GM23248 (cell line): ENCODE results near the gene VAMP4. TPM values are rescaled to one million over a fixed set of nuclear protein-coding genes. Genes with fewer than 3 reads are reported as not detected.
"Not testable (repeated sequence)": the region's sequence is repeated elsewhere in the genome, so short reads cannot be mapped to it uniquely, and the experiment has no call there.

Experiments used
- DNase-seq: peaks from one replicate; pipeline ENCODE4 v3.0.0-alpha.2; 2015
- H2AFZ ChIP-seq: fragments of 200-600 bp; sonication (generic); 2 replicates; pipeline ENCODE4 v1.6.1; 2016; ENCODE audit warnings: antibody characterized with exemption
- H3F3A ChIP-seq: fragments of 200-600 bp; sonication (generic); 2 replicates; pipeline ENCODE4 v1.6.1; 2016; ENCODE audit warnings: mild to moderate bottlenecking, antibody characterized with exemption, mixed run types; ENCODE audit not compliant: insufficient read depth
- H3K27ac ChIP-seq: fragments of 200-600 bp; sonication (generic); 2 replicates; pipeline ENCODE4 v1.5.1; 2016; ENCODE audit warnings: mild to moderate bottlenecking
- H3K27me3 ChIP-seq: fragments of 200-600 bp; sonication (generic); replicated peaks from 2 replicates; pipeline ENCODE4 v1.6.1; 2016; ENCODE audit warnings: mild to moderate bottlenecking; ENCODE audit not compliant: insufficient read depth
- H3K36me3 ChIP-seq: fragments of 200-600 bp; sonication (generic); 2 replicates; pipeline ENCODE4 v1.6.1; 2016; ENCODE audit warnings: low read depth, mild to moderate bottlenecking
- H3K4me1 ChIP-seq: fragments of 200-600 bp; sonication (generic); 2 replicates; pipeline ENCODE4 v1.6.1; 2016; ENCODE audit warnings: mild to moderate bottlenecking; ENCODE audit not compliant: insufficient read depth
- H3K4me2 ChIP-seq: fragments of 200-600 bp; sonication (generic); one replicate; pipeline ENCODE4 v1.6.1; 2016; ENCODE audit warnings: mild to moderate bottlenecking; ENCODE audit not compliant: unreplicated experiment
- H3K4me3 ChIP-seq: fragments of 200-600 bp; sonication (generic); 2 replicates; pipeline ENCODE4 v1.5.1; 2016; ENCODE audit warnings: mild to moderate bottlenecking
- H3K79me2 ChIP-seq: fragments of 200-600 bp; sonication (generic); 2 replicates; pipeline ENCODE4 v1.6.1; 2016; ENCODE audit warnings: mild to moderate bottlenecking; ENCODE audit not compliant: insufficient read depth
- H3K9ac ChIP-seq: fragments of 200-600 bp; sonication (generic); 2 replicates; pipeline ENCODE4 v1.6.1; 2016; ENCODE audit warnings: mild to moderate bottlenecking
- H3K9me2 ChIP-seq: fragments of 200-600 bp; sonication (generic); 2 replicates; pipeline ENCODE4 v1.6.1; 2016; ENCODE audit warnings: mixed run types, mild to moderate bottlenecking, moderate library complexity; ENCODE audit not compliant: insufficient read depth
- H3K9me3 ChIP-seq: fragments of 200-600 bp; sonication (generic); one replicate; pipeline ENCODE4 v1.6.1; 2017; ENCODE audit warnings: low read depth
- H4K20me1 ChIP-seq: fragments of 200-600 bp; sonication (generic); 2 replicates; pipeline ENCODE4 v1.6.0; 2016; ENCODE audit not compliant: insufficient read depth
- EZH2 ChIP-seq: fragments of 200-600 bp; sonication (generic); IDR thresholded peaks from 2 replicates; pipeline ENCODE4 v1.6.1; 2018; ENCODE audit warnings: antibody characterized with exemption, mild to moderate bottlenecking; ENCODE audit not compliant: insufficient read depth, poor library complexity, severe bottlenecking
- EZH2phosphoT487 ChIP-seq: fragments of 200-600 bp; sonication (generic); IDR thresholded peaks from 2 replicates; pipeline ENCODE4 v1.6.1; 2018; ENCODE audit warnings: antibody characterized with exemption, moderate library complexity, mild to moderate bottlenecking, low read depth; ENCODE audit not compliant: insufficient read depth
- WGBS, 2 experiments: methylation state at CpG; one replicate each; pipeline ENCODE4 v1.1.6; 2015 to 2017; ENCODE audit warnings: low lambda C conversion rate in 2 of 2, low coverage in 1 of 2; ENCODE audit errors: missing lambda C conversion rate in 2 of 2; 5-methylcytosine and 5-hydroxymethylcytosine counted together
- in situ Hi-C: fragments of 300-500 bp; cut with MboI; formaldehyde crosslinking; loops from 2 replicates; pipeline ENCODE4 v1.15.0; 2020
- polyA plus RNA-seq: library from polyadenylated mRNA; unstranded; fragments of >200 nt; fragmentation: Nextera tagmentation; extraction: Ambion mirVana; gene quantifications from 2 replicates; pipeline ENCODE4 v1.2.1, GENCODE V29; 2016
- total RNA-seq: library from RNA; depleted of rRNA; stranded (reverse); fragments of >200 nt; shearing (Covaris generic); gene quantifications from 2 replicates; pipeline ENCODE4 v1.2.3, GENCODE V29; 2014

The VAMP4 gene
- total and polyA plus RNA-seq, 2 experiments from 2014 or later: 7.3 to 21.2 TPM

DNA sequence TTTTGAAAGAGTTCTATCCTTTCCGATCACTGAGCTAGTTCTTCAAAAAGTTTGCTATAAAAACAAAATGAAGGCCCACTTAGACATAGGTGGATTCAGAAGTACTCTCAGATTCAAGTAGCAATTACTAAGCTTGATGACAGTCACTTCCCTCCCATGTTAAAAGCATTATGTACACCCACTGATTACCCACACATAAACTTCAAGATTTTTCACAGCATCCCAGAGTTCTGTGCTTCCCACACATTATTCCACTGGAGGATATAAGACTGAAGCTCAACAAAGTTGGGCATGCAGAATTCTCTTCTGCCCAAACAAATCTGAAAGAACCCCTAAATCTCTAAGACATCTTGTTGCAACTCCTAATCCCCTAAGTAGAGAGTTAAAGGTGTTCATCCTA lies 29.5 kb downstream of the VAMP4 start:
- H3K9me2 ChIP-seq: no peaks in the 10 kb centered on the region
- DNase-seq: no peak
- peaks cover 7% of the 10 kb centered on the region; the same call in 1 of the 2 replicates for H3K36me3 ChIP-seq
- in situ Hi-C loops: no loop called here
- no peak overlapping the region for H3K4me3 ChIP-seq
- no peak overlapping the region for H3K4me2 ChIP-seq
- H3K79me2 ChIP-seq: 0 out of 2 replicates have a peak, but pooled peaks cover 5% of the 10 kb centered on the region
- 87 to 97% methylated on average over 1 of the region's 1 CpG for WGBS, 2 experiments
- no peaks in the 10 kb centered on the region for H4K20me1 ChIP-seq
- H3K27me3 ChIP-seq: no peaks in the 10 kb centered on the region
- no peak overlapping the region for H2AFZ ChIP-seq
- peaks cover 13% of the 10 kb centered on the region for H3F3A ChIP-seq
- no peak overlapping the region for H3K9ac ChIP-seq
- H3K27ac ChIP-seq: no peak overlapping the region
- TF ChIP-seq EZH2 (no peak), EZH2phosphoT487 (no peak)
- no peaks in the 10 kb centered on the region for H3K9me3 ChIP-seq
- peaks cover 12% of the 10 kb centered on the region for H3K4me1 ChIP-seq

- H3K9me3 ChIP-seq: no peaks in the 10 kb centered on the region
- H3K36me3 ChIP-seq: peaks cover 7% of the 10 kb centered on the region; the same call in 1 of the 2 replicates
- DNase-seq: no peak
- H3K79me2 ChIP-seq: 0 out of 2 replicates have a peak, but pooled peaks cover 5% of the 10 kb centered on the region
- H4K20me1 ChIP-seq: no peaks in the 10 kb centered on the region
- no peak for TF ChIP-seq EZH2phosphoT487
- H3K9me2 ChIP-seq: no peaks in the 10 kb centered on the region
- peaks cover 7% of the 10 kb centered on the region for H3F3A ChIP-seq
- 97 to 98% methylated on average over 4 of the region's 4 CpGs for WGBS, 2 experiments
- no peak overlapping the region for H3K27ac ChIP-seq
- no peaks in the 10 kb centered on the region for H3K27me3 ChIP-seq
- H3K4me3 ChIP-seq: no peak overlapping the region
- H3K4me1 ChIP-seq: peaks cover 6% of the 10 kb centered on the region
- no peak overlapping the region for H3K9ac ChIP-seq
- in situ Hi-C loops: no loop called here
- H3K4me2 ChIP-seq: no peak overlapping the region
- H2AFZ ChIP-seq: no peak overlapping the region
Observed at GRCh38 chr1:171711643-171712042, 30.2 kb downstream of the VAMP4 start.

DNA sequence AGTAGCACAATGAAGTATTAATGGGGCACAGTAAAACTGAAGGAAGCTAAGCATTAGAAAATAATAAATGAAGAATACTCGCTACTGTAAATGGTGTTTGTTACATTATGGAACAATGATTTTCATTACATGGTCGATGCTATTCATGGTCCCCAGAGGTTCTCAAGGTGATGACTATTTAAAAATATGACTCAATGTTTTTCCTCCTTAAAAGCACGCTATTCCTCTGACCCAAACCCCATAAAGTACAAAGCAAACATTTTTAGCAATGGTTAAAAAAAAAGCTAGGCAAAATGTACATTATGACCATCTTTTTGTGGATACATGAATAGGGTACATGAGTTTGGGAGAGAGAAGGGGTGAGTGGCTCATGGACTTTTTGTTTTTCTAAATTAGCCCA lies 34.3 kb downstream of the VAMP4 start:
- Histone ChIP-seq H3K4me1 (no peaks in the 10 kb centered on the region), H3K36me3 (peaks cover 7% of the 10 kb centered on the region; the same call in 1 of the 2 replicates), H3F3A (no peaks in the 10 kb centered on the region), H3K4me3 (no peak overlapping the region), H2AFZ (no peak overlapping the region), H3K27ac (no peak overlapping the region), H3K9ac (no peak overlapping the region), H3K27me3 (no peaks in the 10 kb centered on the region), H3K9me2 (no peaks in the 10 kb centered on the region), H3K9me3 (no peaks in the 10 kb centered on the region), H3K79me2 (no peaks in the 10 kb centered on the region), H3K4me2 (no peak overlapping the region), H4K20me1 (no peaks in the 10 kb centered on the region)
- 97 to 100% methylated on average over 3 of the region's 3 CpGs for WGBS, 2 experiments
- no peak for DNase-seq
- in situ Hi-C loops: no loop called here
- TF ChIP-seq EZH2: no peak
- TF ChIP-seq EZH2phosphoT487: no peak

GRCh38 chr1:171702598-171702997 lies 39.3 kb downstream of the VAMP4 start:
- no peaks in the 10 kb centered on the region for H3K9me3 ChIP-seq
- no peak overlapping the region for H2AFZ ChIP-seq
- in situ Hi-C loops: no loop called here
- no peak for TF ChIP-seq EZH2
- TF ChIP-seq EZH2phosphoT487: no peak
- peaks cover 4% of the 10 kb centered on the region; the same call in 1 of the 2 replicates for H3F3A ChIP-seq
- H3K79me2 ChIP-seq: no peaks in the 10 kb centered on the region
- no peak overlapping the region for H3K27ac ChIP-seq
- no peaks in the 10 kb centered on the region for H3K27me3 ChIP-seq
- no peak overlapping the region for H3K9ac ChIP-seq
- H3K4me3 ChIP-seq: no peak overlapping the region
- H3K4me1 ChIP-seq: no peaks in the 10 kb centered on the region
- H3K36me3 ChIP-seq: 0 out of 2 replicates have a peak, but pooled peaks cover 8% of the 10 kb centered on the region
- no peaks in the 10 kb centered on the region for H4K20me1 ChIP-seq
- H3K9me2 ChIP-seq: no peaks in the 10 kb centered on the region
- no peak overlapping the region for H3K4me2 ChIP-seq
- DNase-seq: no peak

GRCh38 chr1:171699531-171699930 lies 42.3 kb downstream of the VAMP4 start:
- Histone ChIP-seq H4K20me1 (no peaks in the 10 kb centered on the region), H2AFZ (no peak overlapping the region), H3K36me3 (0 out of 2 replicates have a peak, but pooled peaks cover 8% of the 10 kb centered on the region), H3K4me3 (no peak overlapping the region), H3K27me3 (no peaks in the 10 kb centered on the region), H3K27ac (no peak overlapping the region), H3K79me2 (no peaks in the 10 kb centered on the region), H3K4me2 (no peak overlapping the region), H3K9me2 (no peaks in the 10 kb centered on the region), H3K9me3 (no peaks in the 10 kb centered on the region), H3K4me1 (no peaks in the 10 kb centered on the region), H3K9ac (no peak overlapping the region), H3F3A (peaks cover 4% of the 10 kb centered on the region; the same call in 1 of the 2 replicates)
- WGBS, 2 experiments: 80 to 82% methylated on average over 2 of the region's 2 CpGs
- in situ Hi-C loops: no loop called here
- TF ChIP-seq EZH2 (no peak), EZH2phosphoT487 (no peak)
- no peak for DNase-seq

DNA sequence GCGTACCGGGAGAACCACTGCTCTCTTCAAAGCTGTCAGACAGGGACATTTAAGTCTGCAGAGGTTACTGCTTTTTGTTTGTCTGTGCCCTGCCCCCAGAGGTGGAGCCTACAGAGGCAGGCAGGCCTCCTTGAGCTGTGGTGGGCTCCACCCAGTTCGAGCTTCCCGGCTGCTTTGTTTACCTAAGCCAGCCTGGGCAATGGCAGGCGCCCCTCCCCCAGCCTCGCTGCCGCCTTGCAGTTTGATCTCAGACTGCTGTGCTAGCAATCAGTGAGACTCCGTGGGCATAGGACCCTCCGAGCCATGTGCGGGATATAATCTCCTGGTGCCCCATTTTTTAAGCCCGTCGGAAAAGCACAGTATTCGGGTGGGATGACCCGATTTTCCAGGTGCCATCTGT lies 46.1 kb downstream of the VAMP4 start:
- H3K9me3 ChIP-seq, H3K79me2 ChIP-seq, H2AFZ ChIP-seq, H3K9ac ChIP-seq, H3F3A ChIP-seq, H3K36me3 ChIP-seq, H3K9me2 ChIP-seq, in situ Hi-C loops, H3K27me3 ChIP-seq, DNase-seq, H3K27ac ChIP-seq, H3K4me1 ChIP-seq, H4K20me1 ChIP-seq, H3K4me3 ChIP-seq, H3K4me2 ChIP-seq: not testable (repeated sequence)
- WGBS, 2 experiments: 87 to 91% methylated on average over 11 to 14 of the region's 14 CpGs

DNA sequence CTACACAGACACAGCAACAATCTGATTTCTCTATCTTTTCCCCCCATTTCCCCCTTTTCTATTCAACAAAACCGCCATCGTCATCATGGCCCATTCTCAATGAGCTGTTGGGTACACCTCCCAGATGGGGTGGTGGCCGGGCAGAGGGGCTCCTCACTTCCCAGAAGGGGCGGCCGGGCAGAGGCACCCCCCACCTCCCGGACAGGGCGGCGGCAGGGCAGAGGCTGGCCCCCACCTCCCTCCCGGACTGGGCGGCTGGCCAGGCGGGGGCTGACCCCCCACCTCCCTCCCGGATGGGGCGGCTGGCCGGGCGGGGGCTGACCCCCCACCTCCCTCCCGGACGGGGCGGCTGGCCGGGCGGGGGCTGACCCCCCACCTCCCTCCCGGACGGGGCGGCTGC lies 48.3 kb downstream of the VAMP4 start:
- H2AFZ ChIP-seq, H4K20me1 ChIP-seq, H3K4me3 ChIP-seq, in situ Hi-C loops, H3K9me2 ChIP-seq, H3K27ac ChIP-seq, H3K9me3 ChIP-seq, H3K4me2 ChIP-seq, H3K4me1 ChIP-seq, H3K36me3 ChIP-seq, H3K9ac ChIP-seq, H3K27me3 ChIP-seq, DNase-seq, H3F3A ChIP-seq, H3K79me2 ChIP-seq: not testable (repeated sequence)
- WGBS, 2 experiments: 78 to 94% methylated on average over 2 to 13 of the region's 23 CpGs
